HPDE6-E6E7 (cell line): ENCODE data around the gene PDGFB.

Experiments
- DNase-seq: peaks from one replicate; pipeline ENCODE4 v3.0.0; 2011; ENCODE audit warnings: missing footprints; ENCODE audit errors: extremely low spot score

Gene PDGFB

GRCh38 chr22:39240831-39241793 lies 3.7 kb downstream of the PDGFB start:
- DNase-seq = peak; percentile 83

GRCh38 chr22:39239561-39240423 lies 5.0 kb downstream of the PDGFB start:
- no peak for DNase-seq

GRCh38 chr22:39238966-39239505 lies 5.7 kb downstream of the PDGFB start:
- DNase-seq = no peak

- no peak for DNase-seq
Measured at GRCh38 chr22:39238561-39238960, 6.2 kb downstream of the PDGFB start.

GRCh38 chr22:39238101-39238466 lies 6.7 kb downstream of the PDGFB start:
- DNase-seq = no peak

- no peak for DNase-seq
Measured at GRCh38 chr22:39237318-39238100, 7.3 kb downstream of the PDGFB start.

GRCh38 chr22:39236321-39237317 lies 8.2 kb downstream of the PDGFB start:
- DNase-seq = no peak

- no peak for DNase-seq
Measured at GRCh38 chr22:39234867-39235687, 9.7 kb downstream of the PDGFB start.

GRCh38 chr22:39234472-39234787 lies 10.4 kb downstream of the PDGFB start:
- no peak for DNase-seq

GRCh38 chr22:39233710-39234471 lies 10.9 kb downstream of the PDGFB start:
- DNase-seq = no peak

- no peak for DNase-seq
Measured at GRCh38 chr22:39232806-39233709, 11.7 kb downstream of the PDGFB start.

GRCh38 chr22:39232246-39232645 lies 12.5 kb downstream of the PDGFB start:
- no peak for DNase-seq

GRCh38 chr22:39231197-39231950 lies 13.4 kb downstream of the PDGFB start:
- DNase-seq = no peak

GRCh38 chr22:39230261-39231196 lies 14.3 kb downstream of the PDGFB start:
- DNase-seq = no peak

- no peak for DNase-seq
Measured at GRCh38 chr22:39229688-39230260, 15.0 kb downstream of the PDGFB start.

- no peak for DNase-seq
Measured at GRCh38 chr22:39229075-39229474, 15.7 kb downstream of the PDGFB start.
